H9 (cell line): ENCODE data around the gene ICE1. TPM values are rescaled to one million over a fixed set of nuclear protein-coding genes. Genes with fewer than 3 reads are reported as not detected.

Source experiments
- DNase-seq: peaks from one replicate; pipeline ENCODE4 v3.0.0-alpha.2; 2017
- H2AFZ ChIP-seq: one replicate; pipeline ENCODE4 v1.6.1; 2013; ENCODE audit warnings: mild to moderate bottlenecking, low read length, control low read depth, moderate library complexity
- H2AK5ac ChIP-seq: 2 replicates; pipeline ENCODE4 v1.6.1; 2013; ENCODE audit warnings: low read length, control low read depth, mixed read lengths; ENCODE audit not compliant: insufficient read length
- H2BK120ac ChIP-seq: one replicate; pipeline ENCODE4 v1.6.1; 2013; ENCODE audit warnings: low read depth, mild to moderate bottlenecking, low read length, control low read depth, inconsistent platforms; ENCODE audit not compliant: poor library complexity, severe bottlenecking
- H2BK12ac ChIP-seq: 2 replicates; pipeline ENCODE4 v1.6.1; 2013; ENCODE audit warnings: low read length, control low read depth, mixed read lengths, low read depth; ENCODE audit not compliant: insufficient read length
- H2BK15ac ChIP-seq: 2 replicates; pipeline ENCODE4 v1.6.1; 2013; ENCODE audit warnings: low read depth, low read length, control low read depth
- H2BK20ac ChIP-seq: one replicate; pipeline ENCODE4 v1.6.1; 2013; ENCODE audit warnings: low read depth, mild to moderate bottlenecking, low read length, control low read depth, inconsistent platforms; ENCODE audit not compliant: poor library complexity, severe bottlenecking
- H2BK5ac ChIP-seq: 2 replicates; pipeline ENCODE4 v1.6.1; 2013; ENCODE audit warnings: low read length, control low read depth, mixed read lengths; ENCODE audit not compliant: insufficient read length
- H3K14ac ChIP-seq: 2 replicates; pipeline ENCODE4 v1.6.1; 2013; ENCODE audit warnings: low read length, control low read depth; ENCODE audit not compliant: insufficient read depth
- H3K18ac ChIP-seq: 2 replicates; pipeline ENCODE4 v1.6.1; 2013; ENCODE audit warnings: low read depth, mild to moderate bottlenecking, mixed read lengths, low read length, control low read depth; ENCODE audit not compliant: insufficient read length
- H3K23ac ChIP-seq: 2 replicates; pipeline ENCODE4 v1.6.1; 2013; ENCODE audit warnings: low read length, control low read depth, mixed read lengths, low read depth; ENCODE audit not compliant: insufficient read length
- H3K23me2 ChIP-seq: 2 replicates; pipeline ENCODE4 v1.6.1; 2013; ENCODE audit warnings: low read depth, mild to moderate bottlenecking, mixed read lengths, low read length, control low read depth; ENCODE audit not compliant: insufficient read length, poor library complexity, severe bottlenecking
- H3K27ac ChIP-seq: 2 replicates; pipeline ENCODE4 v1.5.1; 2013; ENCODE audit warnings: low read length, control low read depth, mixed read lengths, low read depth; ENCODE audit not compliant: insufficient read length
- H3K27me3 ChIP-seq: 2 replicates; pipeline ENCODE4 v1.6.1; 2013; ENCODE audit warnings: low read length, control low read depth, inconsistent platforms; ENCODE audit not compliant: insufficient read depth
- H3K4ac ChIP-seq: 2 replicates; pipeline ENCODE4 v1.6.1; 2013; ENCODE audit warnings: low read depth, mild to moderate bottlenecking, control low read depth, inconsistent platforms, low read length, moderate library complexity
- H3K4me1 ChIP-seq: 2 replicates; pipeline ENCODE4 v1.6.1; 2013; ENCODE audit warnings: low read length, control low read depth, inconsistent platforms; ENCODE audit not compliant: insufficient read depth
- H3K4me2 ChIP-seq: 2 replicates; pipeline ENCODE4 v1.6.1; 2013; ENCODE audit warnings: low read length, control low read depth, mixed read lengths; ENCODE audit not compliant: insufficient read length, insufficient read depth
- H3K56ac ChIP-seq: 2 replicates; pipeline ENCODE4 v1.6.1; 2013; ENCODE audit warnings: low read depth, mild to moderate bottlenecking, mixed read lengths, low read length, control low read depth; ENCODE audit not compliant: insufficient read length
- H3K79me1 ChIP-seq: 2 replicates; pipeline ENCODE4 v1.6.1; 2013; ENCODE audit warnings: low read depth, mild to moderate bottlenecking, moderate library complexity, low read length, control low read depth, inconsistent platforms; ENCODE audit not compliant: insufficient read depth, poor library complexity, severe bottlenecking
- H3K79me2 ChIP-seq: 2 replicates; pipeline ENCODE4 v1.6.1; 2013; ENCODE audit warnings: low read length, control low read depth, inconsistent platforms; ENCODE audit not compliant: insufficient read depth
- H3K9ac ChIP-seq: 2 replicates; pipeline ENCODE4 v1.6.1; 2013; ENCODE audit warnings: low read length, control low read depth, mixed read lengths; ENCODE audit not compliant: insufficient read length; ENCODE audit errors: extremely low read depth
- H3K9me3 ChIP-seq: one replicate; pipeline ENCODE4 v1.6.1; 2013; ENCODE audit warnings: low read depth, low read length, inconsistent platforms; ENCODE audit not compliant: control insufficient read depth
- H3T11ph ChIP-seq: one replicate; pipeline ENCODE4 v1.6.1; 2013; ENCODE audit warnings: mild to moderate bottlenecking, low read length, control low read depth, inconsistent platforms
- H4K20me1 ChIP-seq: one replicate; pipeline ENCODE4 v1.6.1; 2013; ENCODE audit not compliant: control insufficient read depth, insufficient read length, insufficient read depth
- H4K5ac ChIP-seq: 2 replicates; pipeline ENCODE4 v1.6.1; 2013; ENCODE audit warnings: low read depth, mild to moderate bottlenecking, mixed read lengths, low read length, control low read depth; ENCODE audit not compliant: insufficient read length
- H4K8ac ChIP-seq: replicated peaks from 2 replicates; pipeline ENCODE4 v1.6.1; 2013; ENCODE audit warnings: low read length, control low read depth, mixed read lengths, low read depth; ENCODE audit not compliant: insufficient read length
- H4K91ac ChIP-seq: 2 replicates; pipeline ENCODE4 v1.6.1; 2013; ENCODE audit warnings: low read depth, mild to moderate bottlenecking, moderate library complexity, mixed read lengths, low read length, control low read depth; ENCODE audit not compliant: insufficient read length
- H3K27ac Mint-ChIP-seq, 3 experiments: 2 replicates in 2 of 3; 3 replicates in 1 of 3; pipeline ENCODE4 v1.8.0; 2020 to 2021; ENCODE audit warnings: mixed read lengths in 3 of 3, mild to moderate bottlenecking in 1 of 3, moderate library complexity in 1 of 3
- H3K27me3 Mint-ChIP-seq: 2 replicates; pipeline ENCODE4 v1.8.0; 2021; ENCODE audit warnings: low read depth, mild to moderate bottlenecking, moderate library complexity, mixed read lengths
- H3K36me3 Mint-ChIP-seq, 3 experiments: 2 replicates in 2 of 3; 3 replicates in 1 of 3; pipeline ENCODE4 v1.8.0; 2020 to 2021; ENCODE audit warnings: low read depth in 3 of 3, mixed read lengths in 3 of 3; ENCODE audit not compliant: insufficient read depth in 1 of 3
- H3K4me1 Mint-ChIP-seq, 2 experiments: 2 replicates each; pipeline ENCODE4 v1.8.0; 2020; ENCODE audit warnings: mixed read lengths in 2 of 2
- H3K4me3 Mint-ChIP-seq, 2 experiments: 2 replicates in 1 of 2; 3 replicates in 1 of 2; pipeline ENCODE4 v1.8.0; 2020 to 2021; ENCODE audit warnings: mild to moderate bottlenecking in 2 of 2, mixed read lengths in 2 of 2, moderate library complexity in 1 of 2
- H3K9me3 Mint-ChIP-seq, 2 experiments: 2 replicates in 1 of 2; 3 replicates in 1 of 2; pipeline ENCODE4 v1.8.0; 2020; ENCODE audit warnings: mild to moderate bottlenecking in 2 of 2, mixed read lengths in 2 of 2, moderate library complexity in 1 of 2
- CTCF ChIP-seq: fragments of 200-600 bp; sonication (generic); conservative IDR thresholded peaks from 3 replicates; pipeline ENCODE4 v1.8.0; 2021; ENCODE audit warnings: antibody characterized with exemption, mild to moderate bottlenecking
- WGBS: extraction: QIAGEN DNeasy Blood & Tissue Kit; methylation state at CpG from one replicate; pipeline ENCODE4 v1.1.7; 2013; ENCODE audit warnings: missing lambda C conversion rate, low lambda C conversion rate, mixed read lengths; ENCODE audit not compliant: insufficient read length; ENCODE audit errors: extremely low coverage; 5-methylcytosine and 5-hydroxymethylcytosine counted together
- total RNA-seq: library from RNA; stranded (reverse); gene quantifications from 2 replicates; pipeline ENCODE4 v1.2.1, GENCODE V29; 2021

The ICE1 gene
- total RNA-seq, 1 experiment from 2014 or later = 45.1 TPM

DNA sequence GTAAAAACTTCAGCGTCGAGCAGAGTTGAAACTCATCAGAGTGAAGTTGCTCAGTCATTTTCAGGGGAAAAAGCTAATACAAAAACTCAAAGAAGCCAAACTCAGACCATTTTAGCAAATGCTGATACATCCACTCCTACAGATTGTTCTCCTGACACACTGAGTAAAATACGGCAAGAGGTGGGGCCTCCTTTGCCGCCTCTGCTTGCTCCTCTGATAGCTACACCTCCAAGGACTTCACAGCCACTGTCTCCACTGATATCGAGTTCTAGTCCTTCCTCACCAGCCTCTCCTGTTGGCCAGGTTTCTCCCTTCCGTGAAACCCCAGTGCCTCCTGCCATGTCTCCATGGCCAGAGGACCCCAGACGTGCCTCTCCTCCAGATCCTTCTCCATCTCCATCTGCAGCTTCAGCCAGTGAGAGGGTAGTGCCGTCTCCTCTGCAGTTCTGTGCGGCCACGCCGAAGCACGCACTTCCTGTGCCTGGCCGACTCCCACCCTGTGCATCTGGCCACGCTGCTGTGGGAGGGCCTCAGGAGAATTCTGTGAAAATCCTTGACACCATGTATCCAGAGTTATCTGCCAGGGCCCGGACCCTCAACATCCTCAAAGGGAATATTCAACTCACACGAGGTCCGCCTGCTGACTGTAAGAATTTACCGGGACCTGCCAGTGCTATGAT lies 41.7 kb downstream of the ICE1 start:
- Mint-ChIP-seq H3K4me3 (no peak overlapping the region), H3K27ac (peak overlapping the region in 1 of 3 experiments; percentile 32; a peak in 2 of 7 replicates), H3K4me1 (no peaks in the 10 kb centered on the region; a peak in 1 of 4 replicates), H3K9me3 (no peaks in the 10 kb centered on the region), H3K27me3 (no peaks in the 10 kb centered on the region), H3K36me3 (peaks cover 35 to 86% (median 66%) of the 10 kb centered on the region in 3 experiments; a peak in 6 of 7 replicates)
- no peak overlapping the region for H2AK5ac ChIP-seq
- no peaks in the 10 kb centered on the region for H4K20me1 ChIP-seq
- no peak overlapping the region for H4K91ac ChIP-seq
- H3K4me2 ChIP-seq = no peak overlapping the region
- no peak overlapping the region for H3K4ac ChIP-seq
- no peaks in the 10 kb centered on the region for H3K79me2 ChIP-seq
- no peak overlapping the region for H2AFZ ChIP-seq
- H3K23me2 ChIP-seq = no peaks in the 10 kb centered on the region
- no peak overlapping the region for H3K27ac ChIP-seq
- no peaks in the 10 kb centered on the region for H3K4me1 ChIP-seq
- H3K79me1 ChIP-seq = no peaks in the 10 kb centered on the region
- DNase-seq = no peak
- H2BK12ac ChIP-seq = no peak overlapping the region
- no peak overlapping the region for H4K8ac ChIP-seq
- no peak overlapping the region for H2BK120ac ChIP-seq
- H3K23ac ChIP-seq = no peak overlapping the region
- no peak overlapping the region for H3T11ph ChIP-seq
- no peak overlapping the region for H3K56ac ChIP-seq
- no peak overlapping the region for H2BK15ac ChIP-seq
- no peak overlapping the region for H2BK20ac ChIP-seq
- H3K14ac ChIP-seq = no peak overlapping the region; the same call in 1 of the 2 replicates
- no peak overlapping the region for H3K18ac ChIP-seq
- no CpG with 5 or more reads among the region's 18 CpGs for WGBS
- H3K27me3 ChIP-seq = no peaks in the 10 kb centered on the region
- no peak overlapping the region for H3K9ac ChIP-seq
- H2BK5ac ChIP-seq = no peak overlapping the region
- no peaks in the 10 kb centered on the region for H3K9me3 ChIP-seq
- no peak overlapping the region for H4K5ac ChIP-seq
- TF ChIP-seq CTCF = no peak
